Caco-2 (cell line): ENCODE measurements around the gene ACSL5. TPM values are rescaled to one million over a fixed set of nuclear protein-coding genes. Genes with fewer than 3 reads are reported as not detected.

Experiments used
- BruUV-seq: library from RNA; stranded (reverse); fragments of 400-500 nt; replicated peaks from 2 replicates; lab custom pipeline; 2021; lab: Mats Ljungman, UMichigan
- CTCF ChIA-PET: fragments of 300-600 bp; sonication (Branson Sonifier 250); formaldehyde crosslinking; loops from one replicate; lab custom pipeline; 2022; ENCODE audit warnings: antibody characterized with exemption; lab: Charles Lee
- POLR2A ChIA-PET: fragments of 300-600 bp; sonication (Branson Sonifier 250); formaldehyde crosslinking; loops from one replicate; lab custom pipeline; 2022; ENCODE audit warnings: antibody characterized with exemption; lab: Charles Lee
- DNase-seq, 2 experiments: peaks; one replicate each; pipeline versions ENCODE4 v3.0.0 to v3.0.0-alpha.2; 2020 to 2022
- H3K27me3 ChIP-seq: replicated peaks from 2 replicates; pipeline ENCODE4 v1.6.0; 2011; ENCODE audit warnings: low read length; ENCODE audit not compliant: control insufficient read depth, insufficient read depth
- H3K36me3 ChIP-seq: 2 replicates; pipeline ENCODE4 v1.5.1; 2011; ENCODE audit warnings: low read length; ENCODE audit not compliant: control insufficient read depth, insufficient read depth
- H3K4me1 ChIP-seq: fragments of 250-450 bp; sonication (Bioruptor Pico); 2 replicates; pipeline ENCODE4 v1.5.1; 2020; ENCODE audit warnings: mild to moderate bottlenecking
- H3K4me3 ChIP-seq: 2 replicates; pipeline ENCODE4 v1.5.1; 2011; ENCODE audit warnings: low read depth, mild to moderate bottlenecking, control low read depth, low read length
- H3K9me3 ChIP-seq: fragments of 250-450 bp; sonication (Bioruptor Pico); 2 replicates; pipeline ENCODE4 v1.5.1; 2020; ENCODE audit warnings: mild to moderate bottlenecking, moderate library complexity
- H3K27ac Mint-ChIP-seq: one replicate; pipeline ENCODE4 v1.8.0; 2022; ENCODE audit warnings: mixed read lengths; ENCODE audit not compliant: unreplicated experiment
- H3K27me3 Mint-ChIP-seq: one replicate; pipeline ENCODE4 v1.8.0; 2022; ENCODE audit warnings: mixed read lengths; ENCODE audit not compliant: insufficient read depth, unreplicated experiment
- H3K36me3 Mint-ChIP-seq: one replicate; pipeline ENCODE4 v1.8.0; 2022; ENCODE audit warnings: mild to moderate bottlenecking, mixed read lengths; ENCODE audit not compliant: insufficient read depth, unreplicated experiment
- H3K4me1 Mint-ChIP-seq: one replicate; pipeline ENCODE4 v1.8.0; 2022; ENCODE audit warnings: low read depth, mixed read lengths; ENCODE audit not compliant: unreplicated experiment
- H3K4me3 Mint-ChIP-seq: one replicate; pipeline ENCODE4 v1.8.0; 2022; ENCODE audit warnings: mild to moderate bottlenecking, moderate library complexity, mixed read lengths; ENCODE audit not compliant: unreplicated experiment
- H3K9me3 Mint-ChIP-seq: one replicate; pipeline ENCODE4 v1.8.0; 2022; ENCODE audit warnings: mixed read lengths; ENCODE audit not compliant: unreplicated experiment
- intact Hi-C: fragments of 100-400 bp; cut with micrococcal nuclease; formaldehyde crosslinking; loops from one replicate; pipeline ENCODE4 v1.10.0; 2022; ENCODE audit not compliant: unreplicated experiment
- total RNA-seq: library from RNA; stranded (reverse); gene quantifications from 2 replicates; pipeline ENCODE4 v1.2.3, GENCODE V29; 2022
- TF ChIP-seq, protein P1 (sequence below), 2 experiments: fragments of 200-600 bp in 1 of 2; IDR thresholded peaks; 1 replicate in 1 of 2; 2 replicates in 1 of 2; pipeline versions ENCODE4 v1.5.1 to v1.8.0; 2011 to 2022; ENCODE audit warnings: antibody characterized with exemption in 1 of 2, control low read depth in 1 of 2, inconsistent platforms in 1 of 2, low read depth in 1 of 2, low read length in 1 of 2, mild to moderate bottlenecking in 1 of 2, moderate library complexity in 1 of 2; ENCODE audit not compliant: insufficient read depth in 1 of 2, severe bottlenecking in 1 of 2, unreplicated experiment in 1 of 2

The ACSL5 gene
- total RNA-seq, 1 experiment from 2014 or later, result 46.6 TPM

DNA sequence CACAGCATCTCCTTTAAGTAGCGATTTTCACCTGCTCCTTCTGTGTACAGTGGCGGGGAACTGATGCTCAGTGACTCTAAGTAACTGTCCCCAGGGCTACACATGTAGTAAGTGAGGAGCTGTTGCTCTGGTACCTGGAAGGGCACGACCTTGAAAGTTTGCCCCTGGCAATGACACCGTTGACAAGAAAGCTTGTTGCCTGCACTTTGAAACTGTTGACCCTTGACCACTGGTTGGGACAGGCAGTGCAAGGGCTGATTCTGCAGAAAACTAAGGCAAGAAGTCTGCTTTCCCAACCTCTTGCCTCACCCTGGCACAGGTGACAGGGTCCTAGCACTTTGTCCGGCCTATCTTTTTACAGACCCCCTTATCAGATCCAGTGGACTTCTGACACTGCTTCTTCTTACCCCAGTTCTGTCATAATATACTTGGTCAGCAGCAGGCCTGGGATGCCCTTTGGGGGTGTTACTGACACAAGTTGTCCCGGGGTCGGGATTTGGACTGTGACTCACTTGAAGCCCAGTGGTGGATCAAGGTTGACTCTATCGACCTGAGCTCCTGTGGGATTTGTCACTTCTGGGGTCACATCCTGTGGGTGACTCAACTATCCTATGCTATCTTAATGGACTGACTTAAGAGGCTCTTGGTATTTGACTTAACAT, 5.8 kb downstream of the ACSL5 start:
- Histone ChIP-seq H3K36me3 (no peaks in the 10 kb centered on the region), H3K4me3 (no peak overlapping the region), H3K9me3 (no peaks in the 10 kb centered on the region), H3K27me3 (no peaks in the 10 kb centered on the region), H3K4me1 (peaks cover 84% of the 10 kb centered on the region)
- peaks cover 26% of the 10 kb centered on the region for H3K36me3 Mint-ChIP-seq
- TF ChIP-seq, protein P1, sequence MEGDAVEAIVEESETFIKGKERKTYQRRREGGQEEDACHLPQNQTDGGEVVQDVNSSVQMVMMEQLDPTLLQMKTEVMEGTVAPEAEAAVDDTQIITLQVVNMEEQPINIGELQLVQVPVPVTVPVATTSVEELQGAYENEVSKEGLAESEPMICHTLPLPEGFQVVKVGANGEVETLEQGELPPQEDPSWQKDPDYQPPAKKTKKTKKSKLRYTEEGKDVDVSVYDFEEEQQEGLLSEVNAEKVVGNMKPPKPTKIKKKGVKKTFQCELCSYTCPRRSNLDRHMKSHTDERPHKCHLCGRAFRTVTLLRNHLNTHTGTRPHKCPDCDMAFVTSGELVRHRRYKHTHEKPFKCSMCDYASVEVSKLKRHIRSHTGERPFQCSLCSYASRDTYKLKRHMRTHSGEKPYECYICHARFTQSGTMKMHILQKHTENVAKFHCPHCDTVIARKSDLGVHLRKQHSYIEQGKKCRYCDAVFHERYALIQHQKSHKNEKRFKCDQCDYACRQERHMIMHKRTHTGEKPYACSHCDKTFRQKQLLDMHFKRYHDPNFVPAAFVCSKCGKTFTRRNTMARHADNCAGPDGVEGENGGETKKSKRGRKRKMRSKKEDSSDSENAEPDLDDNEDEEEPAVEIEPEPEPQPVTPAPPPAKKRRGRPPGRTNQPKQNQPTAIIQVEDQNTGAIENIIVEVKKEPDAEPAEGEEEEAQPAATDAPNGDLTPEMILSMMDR (IDR thresholded peaks at IDR 0.05; ENCODE audit: insufficient read depth in 1 of 2, low read depth in 1 of 2, low read length in 1 of 2, severe bottlenecking in 1 of 2, unreplicated experiment in 1 of 2), result no peak
- peak; percentile 51 to 91 for DNase-seq
- ChIA-PET CTCF (interaction anchor here (0.7 kb wide), 1 partner anchor 41 kb away, joined by 3 read pairs; no protein-coding TSS in a partner anchor), POLR2A (interaction anchor here (0.6 kb wide), 1 partner anchor 41 kb away, joined by 3 read pairs; no protein-coding TSS in a partner anchor)
- H3K9me3 Mint-ChIP-seq, result no peaks in the 10 kb centered on the region
- peak overlapping the region; percentile 72 for H3K27ac Mint-ChIP-seq
- H3K4me3 Mint-ChIP-seq, result no peak overlapping the region
- no peaks in the 10 kb centered on the region for H3K27me3 Mint-ChIP-seq
- intact Hi-C loops, result no loop called here
- BruUV-seq, result no TSS peak
- peaks cover 66% of the 10 kb centered on the region for H3K4me1 Mint-ChIP-seq

DNA sequence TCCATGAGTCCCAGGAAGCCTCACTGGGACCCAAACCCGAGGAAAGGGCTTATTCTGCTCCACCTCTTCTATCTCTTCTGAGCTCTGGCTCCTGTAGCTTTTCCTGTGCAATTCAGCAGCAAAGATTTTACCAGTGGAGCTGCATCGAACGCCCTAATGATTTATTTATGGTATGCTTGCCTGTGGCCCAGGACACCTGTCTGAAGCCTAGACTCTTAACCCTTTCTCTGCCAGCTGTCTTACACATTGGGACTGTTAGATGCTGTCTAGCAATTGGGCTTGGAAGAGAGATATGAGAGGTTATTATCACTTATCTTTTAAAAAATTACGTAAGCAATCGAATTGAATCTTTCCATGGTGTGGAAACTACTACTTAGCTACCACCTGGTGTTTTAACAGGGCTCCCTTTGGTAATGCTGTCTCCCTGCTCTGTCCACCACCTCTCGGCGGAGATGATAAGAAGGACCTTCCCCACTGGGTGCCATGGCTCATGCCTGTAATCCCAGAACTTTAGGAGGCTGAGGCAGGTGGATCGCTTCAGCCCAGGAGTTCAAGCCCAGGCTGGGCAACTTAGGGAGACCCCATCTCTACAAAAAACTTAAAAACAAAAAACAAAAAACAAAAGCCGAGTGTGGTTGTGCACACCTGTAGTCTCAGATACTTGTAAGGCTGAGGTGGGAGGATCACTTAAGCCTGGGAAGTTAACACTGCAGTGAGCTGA, 8.8 kb downstream of the ACSL5 start:
- Mint-ChIP-seq H3K9me3 (no peaks in the 10 kb centered on the region), H3K4me3 (peak overlapping the region; percentile 51), H3K27me3 (no peaks in the 10 kb centered on the region), H3K36me3 (peaks cover 26% of the 10 kb centered on the region), H3K27ac (peak overlapping the region; percentile 90), H3K4me1 (peaks cover 53% of the 10 kb centered on the region)
- TF ChIP-seq, protein P1 (IDR thresholded peaks at IDR 0.05; ENCODE audit: insufficient read depth in 1 of 2, low read depth in 1 of 2, low read length in 1 of 2, severe bottlenecking in 1 of 2, unreplicated experiment in 1 of 2), result no peak
- peak in 1 of 2 experiments; percentile 46 for DNase-seq
- ChIA-PET CTCF (interaction anchor here (0.5 to 2.2 kb wide), 7 partner anchors 9 to 245 kb away, joined by 3 to 10 read pairs (median 3); partner anchors contain the start of gene ACSL5), POLR2A (interaction anchor here (1.0 kb wide), 1 partner anchor 8 kb away, joined by 12 read pairs; the partner anchor contains the start of gene ACSL5)
- no peaks in the 10 kb centered on the region for H3K9me3 ChIP-seq
- TSS peak; percentile 89 for BruUV-seq
- intact Hi-C loops, result loop anchor here (1.0 to 2.0 kb wide), 5 partner anchors 8 to 122 kb away; partner anchors contain the start of gene ACSL5
- no peak overlapping the region for H3K4me3 ChIP-seq
- H3K27me3 ChIP-seq, result no peaks in the 10 kb centered on the region
- H3K4me1 ChIP-seq, result peaks cover 86% of the 10 kb centered on the region
- no peaks in the 10 kb centered on the region for H3K36me3 ChIP-seq

GRCh38 chr10:112383325-112383724, 9.4 kb downstream of the ACSL5 start:
- Mint-ChIP-seq H3K36me3 (peaks cover 26% of the 10 kb centered on the region), H3K4me1 (peaks cover 53% of the 10 kb centered on the region), H3K9me3 (no peaks in the 10 kb centered on the region), H3K27me3 (no peaks in the 10 kb centered on the region), H3K4me3 (peak overlapping the region; percentile 63), H3K27ac (peak overlapping the region; percentile 90)
- Histone ChIP-seq H3K4me1 (peaks cover 88% of the 10 kb centered on the region), H3K27me3 (no peaks in the 10 kb centered on the region), H3K4me3 (no peak overlapping the region), H3K36me3 (no peaks in the 10 kb centered on the region), H3K9me3 (no peaks in the 10 kb centered on the region)
- TF ChIP-seq, protein P1 (IDR thresholded peaks at IDR 0.05; ENCODE audit: insufficient read depth in 1 of 2, low read depth in 1 of 2, low read length in 1 of 2, severe bottlenecking in 1 of 2, unreplicated experiment in 1 of 2), result no peak
- intact Hi-C loops, result loop anchor here (1.0 to 2.0 kb wide), 5 partner anchors 9 to 123 kb away; partner anchors contain the start of gene ACSL5
- ChIA-PET POLR2A (interaction anchor here (1.0 kb wide), 1 partner anchor 8 kb away, joined by 12 read pairs; the partner anchor contains the start of gene ACSL5), CTCF (interaction anchor here (0.6 to 2.2 kb wide), 7 partner anchors 8 to 246 kb away, joined by 3 to 10 read pairs (median 3); partner anchors contain the start of gene ACSL5)
- BruUV-seq, result no TSS peak
- peak; percentile 86 to 91 for DNase-seq
